Pancreas (tissue), 10 donors: Measurements from ENCODE around the gene BPTF. TPM values are rescaled to one million over a fixed set of nuclear protein-coding genes. Genes with fewer than 3 reads are reported as not detected.
A peak's percentile ranks its signal among the peaks of the same experiment; 100 is the strongest.

ENCODE experiments used
- ATAC-seq, 4 donors: fragments of 200-7000 bp; cut with Tn5 transposase; one replicate each; pipeline versions ENCODE4 v1.8.0 to v1.9.1; 2020; ENCODE audit warnings: mild to moderate bottlenecking in 4 of 4, moderate library complexity in 4 of 4
- DNase-seq, 6 donors: peaks; one replicate each; pipeline ENCODE4 v3.0.0-alpha.2; 2020
- FAIRE-seq: peaks from 2 replicates; lab custom pipeline; 2012; peaks lifted over from hg19 to GRCh38; lab: Jason Lieb, UNC
- H3K27ac ChIP-seq, 4 donors: fragments of 200-600 bp; sonication (generic); 1 replicate in 3 of 4; 2 replicates in 1 of 4; pipeline versions ENCODE4 v1.5.0 to v1.8.0; 2020
- H3K27me3 ChIP-seq, 4 donors: fragments of 200-600 bp; one replicate each; pipeline ENCODE4 v1.8.0; 2021
- H3K36me3 ChIP-seq, 3 donors: fragments of 200-600 bp; sonication (generic) in 1 of 3; one replicate each; pipeline versions ENCODE4 v1.5.0 to v1.8.0; 2020 to 2021
- H3K4me1 ChIP-seq, 3 donors: fragments of 200-600 bp; one replicate each; pipeline ENCODE4 v1.8.0; 2021
- H3K4me3 ChIP-seq, 4 donors: fragments of 200-600 bp; sonication (generic) in 2 of 4; one replicate each; pipeline versions ENCODE4 v1.5.0 to v1.8.0; 2020 to 2021
- H3K9me3 ChIP-seq, 4 donors: fragments of 200-600 bp; one replicate each; pipeline ENCODE4 v1.8.0; 2021
- CTCF ChIP-seq, 4 donors: fragments of 200-600 bp; sonication (generic) in 3 of 4; IDR thresholded peaks; one replicate each; pipeline versions ENCODE4 v1.5.0 to v1.8.0; 2021; ENCODE audit warnings: antibody characterized with exemption in 4 of 4
- WGBS, 2 donors: extraction: QIAGEN DNeasy Blood & Tissue Kit; methylation state at CpG; one replicate each; pipeline ENCODE4 v1.1.7; 2013; 5-methylcytosine and 5-hydroxymethylcytosine counted together
- intact Hi-C, 3 donors: fragments of 100-400 bp; cut with DNase I; formaldehyde crosslinking; loops; one replicate each; pipeline versions ENCODE4 v1.11.1 to v1.14.2; 2022
- polyA plus RNA-seq, 2 donors: library from polyadenylated mRNA; stranded (reverse); fragments of 200-250 nt; gene quantifications; one replicate each; pipeline ENCODE4 v1.2.3, GENCODE V29; 2013
- total RNA-seq, 6 donors: library from RNA; stranded (reverse); fragmentation: NEBNext Ultra II Directional in 4 of 6; extraction: Animal tissue kit (Norgen Biotek cat#: 25700) in 4 of 6; gene quantifications; one replicate each; pipeline versions ENCODE4 v1.2.1 to v1.2.4, GENCODE V29; 2021 to 2023
- donor health status: healthy with polysubstance abuse.
- donor health status: DM: no; HTN: no; CAD: no; lungs with moderate emphysema.
- donor health status: DM: no; HTN: no; CAD: no.
- donor health status: control.
- donor health status: control.
- donor health status: Bipolar disorder and iron deficiency.
- donor health status: DM: yes; HTN: yes; CAD: no.
- donor health status: DM: no; HTN: no; CAD: no.
- donor health status: DM: no; HTN: no; CAD: no.
- donor health status: DM: yes; HTN: yes; CAD: no.

The BPTF gene
- total and polyA plus RNA-seq, 8 donors: 15.5 to 59.1 (median 34.1) TPM

GRCh38 chr17:67998466-67998865, 173.2 kb downstream of the BPTF start:
- no peak for FAIRE-seq

GRCh38 chr17:67999291-67999911, 174.1 kb downstream of the BPTF start:
- Histone ChIP-seq H3K4me1 (peaks cover 6 to 8% (median 7%) of the 10 kb centered on the region in 3 donors), H3K27me3 (no peaks in the 10 kb centered on the region), H3K36me3 (no peaks in the 10 kb centered on the region), H3K9me3 (no peaks in the 10 kb centered on the region), H3K27ac (no peak overlapping the region), H3K4me3 (no peak overlapping the region)
- ATAC-seq: peak in 1 of 4 donors; percentile 25
- no peak for DNase-seq
- intact Hi-C loops: no loop called here
- no peak for TF ChIP-seq CTCF (IDR thresholded peaks at IDR 0.05)
- no peak for FAIRE-seq
- WGBS, 2 donors: 93 to 97% methylated on average over 3 of the region's 3 CpGs

More at GRCh38 chr17:67998466-67998865, 173.2 kb downstream of the BPTF start:
- Histone ChIP-seq H3K27me3 (no peaks in the 10 kb centered on the region), H3K4me3 (no peak overlapping the region), H3K27ac (no peak overlapping the region), H3K36me3 (no peaks in the 10 kb centered on the region), H3K4me1 (peaks cover 6 to 8% (median 7%) of the 10 kb centered on the region in 3 donors), H3K9me3 (no peaks in the 10 kb centered on the region)
- no peak for ATAC-seq
- intact Hi-C loops: no loop called here
- TF ChIP-seq CTCF (IDR thresholded peaks at IDR 0.05): no peak
- DNase-seq: no peak
- WGBS, 2 donors: 81 to 82% methylated on average over 2 of the region's 2 CpGs

GRCh38 chr17:68004201-68004600, 178.9 kb downstream of the BPTF start:
- no peaks in the 10 kb centered on the region for H3K27me3 ChIP-seq
- intact Hi-C loops: no loop called here
- 81 to 83% methylated on average over 3 of the region's 3 CpGs for WGBS, 2 donors
- no peaks in the 10 kb centered on the region for H3K36me3 ChIP-seq
- no peak for TF ChIP-seq CTCF (IDR thresholded peaks at IDR 0.05)
- H3K4me3 ChIP-seq: no peak overlapping the region
- H3K27ac ChIP-seq: no peak overlapping the region
- DNase-seq: no peak
- no peak for FAIRE-seq
- H3K9me3 ChIP-seq: no peaks in the 10 kb centered on the region
- no peak for ATAC-seq
- no peaks in the 10 kb centered on the region for H3K4me1 ChIP-seq

- no peak for TF ChIP-seq CTCF (IDR thresholded peaks at IDR 0.05)
- Histone ChIP-seq H3K4me3 (no peak overlapping the region), H3K27me3 (no peaks in the 10 kb centered on the region), H3K36me3 (no peaks in the 10 kb centered on the region), H3K9me3 (no peaks in the 10 kb centered on the region), H3K27ac (no peak overlapping the region), H3K4me1 (no peaks in the 10 kb centered on the region)
- 59 to 65% methylated on average over 6 of the region's 6 CpGs for WGBS, 2 donors
- DNase-seq (no peak), FAIRE-seq (no peak), ATAC-seq (peak in 2 of 4 donors; percentile 34)
- intact Hi-C loops: no loop called here
These were observed 181.5 kb downstream of the BPTF start for GRCh38 chr17:68006797-68007196.

- ATAC-seq (peak in 3 of 4 donors; percentile 85 to 92 (median 87)), FAIRE-seq (no peak), DNase-seq (peak in 3 of 6 donors; percentile 43 to 81 (median 46))
- Histone ChIP-seq H3K36me3 (no peaks in the 10 kb centered on the region), H3K9me3 (no peaks in the 10 kb centered on the region), H3K4me1 (no peaks in the 10 kb centered on the region), H3K27me3 (no peaks in the 10 kb centered on the region), H3K27ac (no peak overlapping the region), H3K4me3 (no peak overlapping the region)
- intact Hi-C loops: no loop called here
- WGBS, 2 donors: 38 to 40% methylated on average over 20 of the region's 20 CpGs
- peak; percentile 27 to 63 (median 47) for TF ChIP-seq CTCF (IDR thresholded peaks at IDR 0.05)
These were observed 185.9 kb downstream of the BPTF start for GRCh38 chr17:68011199-68011665.
